GM18909 (cell line): ENCODE data around the gene SIX3.

ENCODE experiments used
- ATAC-seq: cut with Tn5 transposase; IDR thresholded peaks from one replicate; pipeline ENCODE4 v1.9.1; 2021; ENCODE audit warnings: mild to moderate bottlenecking; ENCODE audit not compliant: unreplicated experiment, poor library complexity

SIX3 gene

DNA sequence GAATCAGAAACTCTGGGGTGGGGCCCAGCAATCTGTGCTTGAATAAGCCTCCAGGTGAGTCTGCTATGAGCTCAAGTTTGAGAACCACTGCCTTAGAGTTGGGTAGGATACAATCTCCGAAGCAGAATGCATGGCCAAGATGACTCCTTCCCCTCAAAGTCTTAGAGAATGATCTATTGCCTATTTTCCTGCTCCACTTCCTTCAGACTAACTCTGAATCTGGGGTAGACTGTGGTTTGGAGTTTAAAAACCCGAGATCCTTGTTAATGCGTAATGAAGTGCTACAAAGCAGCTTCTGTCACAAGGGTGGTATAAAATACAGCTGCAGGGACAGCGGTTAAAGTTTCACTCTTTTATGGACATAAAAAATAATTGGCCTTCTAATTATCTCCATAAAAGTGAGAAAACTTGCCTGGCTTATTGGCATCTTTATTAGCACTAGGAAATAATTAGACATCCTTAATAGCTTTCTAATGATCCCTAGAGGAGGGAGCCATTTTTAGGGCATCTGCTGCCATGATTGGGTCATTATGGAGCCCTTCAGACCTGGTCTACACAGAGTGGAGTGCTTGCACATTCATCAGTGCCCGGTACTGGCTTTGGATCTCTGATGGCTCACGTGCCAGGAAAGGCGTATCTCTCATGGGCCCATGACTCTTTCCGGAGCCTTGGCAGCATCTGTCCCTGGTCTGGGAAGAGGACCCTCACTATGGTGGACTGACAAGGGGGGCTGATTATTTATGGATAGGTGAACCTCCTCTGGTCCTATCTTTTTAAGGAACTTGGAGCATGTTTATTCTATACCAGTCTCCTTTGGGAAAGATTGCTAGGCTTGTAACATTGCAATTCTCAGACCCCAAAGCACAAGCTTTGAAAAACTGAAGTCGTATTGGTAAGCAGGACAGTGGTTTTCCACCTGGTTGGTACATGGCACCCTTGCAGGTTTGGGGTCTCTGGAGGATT, 39.5 kb downstream of the SIX3 start:
- no peak for ATAC-seq

DNA sequence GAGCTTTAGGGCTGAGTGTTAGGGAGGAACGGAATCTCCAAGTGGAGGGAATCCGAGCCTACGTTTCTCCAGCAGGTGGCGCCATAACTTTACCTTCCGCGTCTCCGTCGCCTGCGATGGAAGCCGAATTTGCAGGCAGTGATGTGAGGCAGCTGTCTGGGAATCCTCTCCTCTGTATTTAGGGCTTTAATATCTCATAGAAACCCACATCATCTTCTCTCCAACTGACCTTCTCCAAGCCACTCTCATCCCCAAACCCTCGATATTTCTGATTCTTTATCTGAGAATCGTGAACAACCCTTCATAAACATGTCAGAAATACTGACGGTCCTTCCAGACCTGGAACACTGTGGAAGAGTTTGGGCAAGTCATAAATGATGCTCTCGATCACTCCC, 40.2 kb downstream of the SIX3 start:
- ATAC-seq: peak; percentile 54

- ATAC-seq: no peak
These were observed 42.5 kb downstream of the SIX3 start for GRCh38 chr2:44983836-44984604.

- no peak for ATAC-seq
These were observed 47.7 kb downstream of the SIX3 start for GRCh38 chr2:44989176-44989575.

- ATAC-seq: no peak
These were observed 52.9 kb downstream of the SIX3 start for GRCh38 chr2:44994377-44994776.
